PC-9 (cell line): ENCODE data around the gene PATL2.

Source experiments
- CTCF ChIP-seq: fragments of 200-600 bp; sonication (generic); conservative IDR thresholded peaks from 2 replicates; pipeline ENCODE4 v1.6.1; 2017; ENCODE audit warnings: mixed run types, antibody characterized with exemption, mild to moderate bottlenecking, moderate library complexity
- EZH2 ChIP-seq: fragments of 200-600 bp; sonication (generic); IDR thresholded peaks from 2 replicates; pipeline ENCODE4 v1.8.0; 2017; ENCODE audit warnings: antibody characterized with exemption, low read depth

DNA sequence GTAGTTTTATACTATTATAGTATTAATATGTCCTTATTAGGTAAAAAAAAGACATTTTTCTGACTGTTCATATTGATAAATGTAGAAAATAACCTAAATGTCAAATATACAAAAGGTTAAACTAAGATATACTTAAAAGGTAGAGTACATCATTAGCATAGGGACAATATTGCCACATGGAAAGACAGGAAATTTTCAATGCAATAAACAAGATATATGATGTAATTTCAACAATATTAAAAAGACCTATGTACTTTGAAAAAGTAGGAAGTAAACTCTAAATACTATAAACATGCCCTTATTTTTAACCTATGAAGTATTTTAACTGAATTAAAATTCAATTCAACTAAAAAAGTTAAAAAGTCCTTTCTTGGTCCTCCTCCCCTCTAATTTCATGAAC lies 49.5 kb downstream of the PATL2 start:
- no peak for TF ChIP-seq CTCF
- no peak for TF ChIP-seq EZH2
